SK-N-MC (cell line): ENCODE data around the gene TMEM117.

Experiments
- EZH2 ChIP-seq: fragments of 200-600 bp; sonication (generic); IDR thresholded peaks from one replicate; pipeline ENCODE4 v1.6.1; 2017; ENCODE audit warnings: antibody characterized with exemption
- POLR2AphosphoS5 ChIP-seq: IDR thresholded peaks from 2 replicates; pipeline ENCODE4 v1.6.1; 2012; ENCODE audit warnings: mild to moderate bottlenecking, low read depth, low read length, borderline replicate concordance

GRCh38 chr12:44020555-44020954 is 184.7 kb downstream of the TMEM117 start:
- TF ChIP-seq POLR2AphosphoS5 (no peak), EZH2 (no peak)
